Measurements from ENCODE around the gene GPR148. TPM values are rescaled to one million over a fixed set of nuclear protein-coding genes. Genes with fewer than 3 reads are reported as not detected.
"Not testable (repeated sequence)": the region's sequence is repeated elsewhere in the genome, so short reads cannot be mapped to it uniquely, and the experiment has no call there.

Gene GPR148, protein sequence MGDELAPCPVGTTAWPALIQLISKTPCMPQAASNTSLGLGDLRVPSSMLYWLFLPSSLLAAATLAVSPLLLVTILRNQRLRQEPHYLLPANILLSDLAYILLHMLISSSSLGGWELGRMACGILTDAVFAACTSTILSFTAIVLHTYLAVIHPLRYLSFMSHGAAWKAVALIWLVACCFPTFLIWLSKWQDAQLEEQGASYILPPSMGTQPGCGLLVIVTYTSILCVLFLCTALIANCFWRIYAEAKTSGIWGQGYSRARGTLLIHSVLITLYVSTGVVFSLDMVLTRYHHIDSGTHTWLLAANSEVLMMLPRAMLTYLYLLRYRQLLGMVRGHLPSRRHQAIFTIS
- total RNA-seq (ENCODE audit: unreplicated experiment): not detected
- long read RNA-seq: 0 reads

GRCh38 chr2:130728549-130729316 lies at the start of gene GPR148:
Gene GPR148, plus strand, starts transcription at chr2:130729070. Its CDS starts 82 bp downstream, at chr2:130729152.
- H3K27ac Mint-ChIP-seq (ENCODE audit: unreplicated experiment): no peak within 1 kb of the TSS
- peaks cover 9% of the 10 kb centered on the region for H3K27me3 Mint-ChIP-seq (ENCODE audit: unreplicated experiment)
- no peaks in the 10 kb centered on the region for H3K9me3 Mint-ChIP-seq (ENCODE audit: unreplicated experiment)
- no peaks in the 10 kb centered on the region for H3K36me3 Mint-ChIP-seq (ENCODE audit: low read depth, unreplicated experiment)
- DNase-seq (ENCODE audit: low spot score): no peak
- H3K4me3 Mint-ChIP-seq (ENCODE audit: unreplicated experiment): peak within 1 kb of the TSS; percentile 60
- TF ChIP-seq, protein P1, sequence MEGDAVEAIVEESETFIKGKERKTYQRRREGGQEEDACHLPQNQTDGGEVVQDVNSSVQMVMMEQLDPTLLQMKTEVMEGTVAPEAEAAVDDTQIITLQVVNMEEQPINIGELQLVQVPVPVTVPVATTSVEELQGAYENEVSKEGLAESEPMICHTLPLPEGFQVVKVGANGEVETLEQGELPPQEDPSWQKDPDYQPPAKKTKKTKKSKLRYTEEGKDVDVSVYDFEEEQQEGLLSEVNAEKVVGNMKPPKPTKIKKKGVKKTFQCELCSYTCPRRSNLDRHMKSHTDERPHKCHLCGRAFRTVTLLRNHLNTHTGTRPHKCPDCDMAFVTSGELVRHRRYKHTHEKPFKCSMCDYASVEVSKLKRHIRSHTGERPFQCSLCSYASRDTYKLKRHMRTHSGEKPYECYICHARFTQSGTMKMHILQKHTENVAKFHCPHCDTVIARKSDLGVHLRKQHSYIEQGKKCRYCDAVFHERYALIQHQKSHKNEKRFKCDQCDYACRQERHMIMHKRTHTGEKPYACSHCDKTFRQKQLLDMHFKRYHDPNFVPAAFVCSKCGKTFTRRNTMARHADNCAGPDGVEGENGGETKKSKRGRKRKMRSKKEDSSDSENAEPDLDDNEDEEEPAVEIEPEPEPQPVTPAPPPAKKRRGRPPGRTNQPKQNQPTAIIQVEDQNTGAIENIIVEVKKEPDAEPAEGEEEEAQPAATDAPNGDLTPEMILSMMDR (IDR thresholded peaks at IDR 0.05; ENCODE audit: unreplicated experiment): no peak
- peaks cover 6% of the 10 kb centered on the region for H3K4me1 Mint-ChIP-seq (ENCODE audit: unreplicated experiment)

DNA sequence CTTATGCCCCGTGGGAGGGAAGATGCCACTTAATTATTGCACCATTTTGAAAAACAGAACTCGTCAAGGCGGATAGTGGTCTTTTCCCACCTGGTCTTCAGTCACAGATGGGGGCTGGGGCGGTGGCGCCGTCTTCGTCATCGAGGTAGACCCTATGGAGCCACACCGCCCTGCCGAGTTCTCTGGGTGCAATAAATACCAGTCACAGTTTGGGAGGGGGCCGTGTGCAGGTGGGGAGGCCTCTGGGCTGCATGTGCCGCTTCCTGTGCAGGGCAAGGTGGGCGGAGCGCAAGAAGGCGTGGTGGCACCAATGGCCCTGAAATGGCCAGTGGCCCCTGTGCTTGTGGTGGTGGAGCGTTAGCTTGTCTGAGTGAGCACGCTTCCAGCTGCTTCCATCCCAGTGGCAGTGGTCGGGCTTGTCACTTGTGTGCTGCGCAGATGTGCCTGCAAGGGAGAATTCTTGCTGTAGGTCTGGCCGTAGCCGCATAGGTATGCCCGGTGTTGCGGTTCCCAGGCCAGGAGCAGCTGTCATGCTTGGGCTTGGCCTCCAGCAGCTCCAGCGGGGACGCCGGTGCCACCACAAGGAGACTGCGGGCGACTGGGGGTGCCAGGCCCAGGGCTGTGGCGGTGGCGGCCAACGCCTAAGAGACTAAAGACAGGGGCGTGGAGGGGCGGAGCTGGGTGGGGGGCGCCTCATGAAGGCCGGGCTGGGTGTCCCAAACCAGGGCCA lies 36.7 kb upstream of the GPR148 start:
- H3K27ac Mint-ChIP-seq (ENCODE audit: unreplicated experiment): not testable (repeated sequence)

DNA sequence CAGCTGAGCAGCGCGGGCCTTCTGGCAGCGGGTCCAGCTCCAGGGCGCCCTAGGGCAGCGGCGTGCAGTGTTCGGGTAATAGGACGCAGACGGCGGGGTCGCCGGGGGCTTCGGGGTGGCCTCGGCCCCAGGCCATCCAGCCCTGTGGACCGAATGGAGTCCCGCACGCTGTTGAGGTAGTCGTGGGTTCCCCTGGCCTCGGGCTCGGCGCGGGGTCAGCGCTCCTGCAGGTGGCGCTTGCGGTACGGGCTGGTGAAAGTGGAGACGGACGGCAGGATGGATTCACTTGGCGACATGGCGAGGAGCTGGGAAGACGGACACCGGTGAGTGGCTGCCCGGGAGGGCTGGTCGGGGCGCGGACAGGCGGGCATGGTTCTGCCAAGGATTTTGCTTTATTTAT lies 35.4 kb upstream of the GPR148 start:
- not testable (repeated sequence) for H3K27ac Mint-ChIP-seq (ENCODE audit: unreplicated experiment); H3K36me3 Mint-ChIP-seq (ENCODE audit: low read depth, unreplicated experiment); H3K9me3 Mint-ChIP-seq (ENCODE audit: unreplicated experiment); H3K4me3 Mint-ChIP-seq (ENCODE audit: unreplicated experiment); H3K27me3 Mint-ChIP-seq (ENCODE audit: unreplicated experiment); H3K4me1 Mint-ChIP-seq (ENCODE audit: unreplicated experiment)
- peak; percentile 73 for DNase-seq (ENCODE audit: low spot score)

More for the DNA sequence above, 36.7 kb upstream of the GPR148 start:
- not testable (repeated sequence) for H3K9me3 Mint-ChIP-seq (ENCODE audit: unreplicated experiment); DNase-seq (ENCODE audit: low spot score); H3K4me3 Mint-ChIP-seq (ENCODE audit: unreplicated experiment); H3K36me3 Mint-ChIP-seq (ENCODE audit: low read depth, unreplicated experiment); H3K4me1 Mint-ChIP-seq (ENCODE audit: unreplicated experiment); H3K27me3 Mint-ChIP-seq (ENCODE audit: unreplicated experiment)

GRCh38 chr2:130703250-130703649 lies 25.6 kb upstream of the GPR148 start:
- H3K36me3 Mint-ChIP-seq (ENCODE audit: low read depth, unreplicated experiment); H3K9me3 Mint-ChIP-seq (ENCODE audit: unreplicated experiment); H3K27ac Mint-ChIP-seq (ENCODE audit: unreplicated experiment); H3K27me3 Mint-ChIP-seq (ENCODE audit: unreplicated experiment); H3K4me3 Mint-ChIP-seq (ENCODE audit: unreplicated experiment); DNase-seq (ENCODE audit: low spot score); H3K4me1 Mint-ChIP-seq (ENCODE audit: unreplicated experiment): not testable (repeated sequence)

DNA sequence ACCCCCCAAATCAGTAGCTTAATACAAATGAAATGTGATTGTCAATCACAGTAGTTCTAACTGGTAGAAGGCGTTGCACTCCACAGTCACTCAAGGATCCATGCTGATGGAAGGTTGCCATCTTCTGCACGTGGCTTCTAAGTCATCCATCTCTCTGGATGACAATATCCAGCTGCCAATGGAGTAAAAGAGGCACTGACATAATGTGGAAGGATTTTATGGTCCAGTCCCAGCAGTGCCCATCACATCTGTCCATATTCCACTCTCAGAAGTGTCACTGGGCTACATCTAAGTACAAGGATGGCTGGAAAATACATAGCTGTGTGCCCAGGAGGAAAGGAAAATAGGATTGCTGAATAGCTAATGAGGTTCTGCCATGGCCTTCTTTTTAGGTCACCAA lies 14.1 kb upstream of the GPR148 start:
- H3K4me3 Mint-ChIP-seq (ENCODE audit: unreplicated experiment); H3K27ac Mint-ChIP-seq (ENCODE audit: unreplicated experiment); H3K36me3 Mint-ChIP-seq (ENCODE audit: low read depth, unreplicated experiment); H3K27me3 Mint-ChIP-seq (ENCODE audit: unreplicated experiment); H3K4me1 Mint-ChIP-seq (ENCODE audit: unreplicated experiment); H3K9me3 Mint-ChIP-seq (ENCODE audit: unreplicated experiment); DNase-seq (ENCODE audit: low spot score): not testable (repeated sequence)

DNA sequence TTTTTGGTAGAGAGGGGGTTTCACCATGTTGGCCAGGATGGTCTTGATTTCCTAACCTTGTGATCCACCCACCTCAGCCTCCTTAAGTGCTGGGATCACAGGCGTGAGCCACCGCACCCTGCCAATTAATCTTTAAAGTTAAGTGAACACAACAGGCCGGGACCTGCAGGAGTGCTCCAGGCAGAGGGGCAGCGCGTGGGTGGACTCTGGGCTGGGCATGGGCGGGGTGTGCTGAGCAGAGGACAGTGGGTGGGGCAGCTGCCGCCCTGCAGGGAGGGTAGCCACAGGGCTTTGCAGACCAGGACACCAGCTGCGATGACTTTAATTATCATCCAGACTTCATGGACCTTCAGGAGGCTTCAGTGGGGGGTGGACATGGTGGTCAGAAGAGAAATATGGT lies 8.8 kb upstream of the GPR148 start:
- H3K36me3 Mint-ChIP-seq (ENCODE audit: low read depth, unreplicated experiment): no peaks in the 10 kb centered on the region
- TF ChIP-seq, protein P1 (IDR thresholded peaks at IDR 0.05; ENCODE audit: unreplicated experiment): no peak
- H3K9me3 Mint-ChIP-seq (ENCODE audit: unreplicated experiment): no peaks in the 10 kb centered on the region
- H3K27me3 Mint-ChIP-seq (ENCODE audit: unreplicated experiment): peaks cover 3% of the 10 kb centered on the region
- DNase-seq (ENCODE audit: low spot score): no peak
- H3K27ac Mint-ChIP-seq (ENCODE audit: unreplicated experiment): no peak overlapping the region
- H3K4me3 Mint-ChIP-seq (ENCODE audit: unreplicated experiment): no peak overlapping the region
- H3K4me1 Mint-ChIP-seq (ENCODE audit: unreplicated experiment): no peaks in the 10 kb centered on the region

Data from endothelial cell (in vitro differentiated cells).